ENCODE results near the gene EMP1.

EMP1 gene

GRCh38 chr12:13190275-13190674 lies 6.3 kb upstream of the EMP1 start:
- no peak for DNase-seq (ENCODE audit: extremely low read depth, low read depth)

DNA sequence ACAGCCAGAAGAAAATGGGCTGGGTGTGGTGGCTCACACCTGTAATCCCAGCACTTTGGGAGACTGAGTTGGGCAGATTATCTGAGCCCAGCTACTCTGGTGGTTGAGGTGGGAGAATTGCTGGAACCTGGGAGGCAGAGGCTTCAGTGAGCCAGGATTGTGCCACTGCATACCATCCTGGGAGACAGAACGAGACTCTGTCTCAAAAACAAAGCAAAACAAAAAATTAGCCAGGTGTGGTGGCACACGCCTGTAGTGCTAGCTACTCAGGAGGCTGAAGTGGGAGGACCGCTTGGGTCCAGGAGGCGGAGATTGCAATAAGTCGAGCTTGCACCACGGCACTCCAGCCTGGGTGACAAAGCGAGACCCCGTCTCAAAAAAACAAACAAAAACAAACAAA lies 3.8 kb upstream of the EMP1 start:
- TF ChIP-seq, protein P1, sequence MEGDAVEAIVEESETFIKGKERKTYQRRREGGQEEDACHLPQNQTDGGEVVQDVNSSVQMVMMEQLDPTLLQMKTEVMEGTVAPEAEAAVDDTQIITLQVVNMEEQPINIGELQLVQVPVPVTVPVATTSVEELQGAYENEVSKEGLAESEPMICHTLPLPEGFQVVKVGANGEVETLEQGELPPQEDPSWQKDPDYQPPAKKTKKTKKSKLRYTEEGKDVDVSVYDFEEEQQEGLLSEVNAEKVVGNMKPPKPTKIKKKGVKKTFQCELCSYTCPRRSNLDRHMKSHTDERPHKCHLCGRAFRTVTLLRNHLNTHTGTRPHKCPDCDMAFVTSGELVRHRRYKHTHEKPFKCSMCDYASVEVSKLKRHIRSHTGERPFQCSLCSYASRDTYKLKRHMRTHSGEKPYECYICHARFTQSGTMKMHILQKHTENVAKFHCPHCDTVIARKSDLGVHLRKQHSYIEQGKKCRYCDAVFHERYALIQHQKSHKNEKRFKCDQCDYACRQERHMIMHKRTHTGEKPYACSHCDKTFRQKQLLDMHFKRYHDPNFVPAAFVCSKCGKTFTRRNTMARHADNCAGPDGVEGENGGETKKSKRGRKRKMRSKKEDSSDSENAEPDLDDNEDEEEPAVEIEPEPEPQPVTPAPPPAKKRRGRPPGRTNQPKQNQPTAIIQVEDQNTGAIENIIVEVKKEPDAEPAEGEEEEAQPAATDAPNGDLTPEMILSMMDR (IDR thresholded peaks at IDR 0.05; ENCODE audit: low read depth, low read length) = no peak

More at GRCh38 chr12:13190275-13190674, 6.3 kb upstream of the EMP1 start:
- TF ChIP-seq, protein P1 (IDR thresholded peaks at IDR 0.05; ENCODE audit: low read depth, low read length) = no peak

DNA sequence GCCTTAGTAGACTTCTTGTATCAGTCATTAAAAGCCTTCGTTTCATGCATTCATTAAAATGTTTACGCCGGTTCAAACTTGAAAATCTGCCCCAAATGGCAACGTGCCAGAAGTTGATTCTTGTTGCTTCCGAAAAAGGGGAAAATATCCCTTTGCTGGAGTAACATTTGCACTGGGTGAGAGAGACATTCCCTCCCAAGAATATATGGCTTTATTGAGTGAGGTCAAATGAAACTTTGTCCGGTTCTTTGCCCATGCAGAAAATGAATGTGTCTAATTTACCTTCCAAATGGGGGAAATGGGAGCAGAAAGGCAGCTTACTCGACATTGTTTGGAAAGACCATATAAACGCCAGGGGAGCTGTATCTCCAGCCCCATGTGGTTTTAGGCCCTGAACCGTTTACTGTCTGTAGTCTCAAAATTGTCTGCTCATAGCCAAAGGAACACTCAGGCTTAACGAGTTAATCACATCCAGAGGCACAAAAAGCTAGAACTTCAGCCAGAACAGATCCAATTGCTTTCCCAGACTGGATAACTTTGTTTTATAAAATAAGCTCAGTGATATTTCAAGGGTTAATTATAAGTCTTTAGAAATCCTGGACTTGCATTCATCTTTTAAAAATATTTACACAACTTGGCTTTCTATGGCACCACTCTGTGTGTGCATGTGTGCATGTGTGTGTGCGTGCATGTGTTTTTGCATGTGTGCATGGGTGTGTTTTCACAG lies 2.9 kb upstream of the EMP1 start:
- TF ChIP-seq, protein P1 (IDR thresholded peaks at IDR 0.05; ENCODE audit: low read depth, low read length) = peak; percentile 16
- DNase-seq (ENCODE audit: extremely low read depth, low read depth) = no peak

More for the DNA sequence above, 3.8 kb upstream of the EMP1 start:
- no peak for DNase-seq (ENCODE audit: extremely low read depth, low read depth)

GRCh38 chr12:13194401-13195110 lies 2.0 kb upstream of the EMP1 start:
- TF ChIP-seq, protein P1 (IDR thresholded peaks at IDR 0.05; ENCODE audit: low read depth, low read length) = no peak
- DNase-seq (ENCODE audit: extremely low read depth, low read depth) = no peak

DNA sequence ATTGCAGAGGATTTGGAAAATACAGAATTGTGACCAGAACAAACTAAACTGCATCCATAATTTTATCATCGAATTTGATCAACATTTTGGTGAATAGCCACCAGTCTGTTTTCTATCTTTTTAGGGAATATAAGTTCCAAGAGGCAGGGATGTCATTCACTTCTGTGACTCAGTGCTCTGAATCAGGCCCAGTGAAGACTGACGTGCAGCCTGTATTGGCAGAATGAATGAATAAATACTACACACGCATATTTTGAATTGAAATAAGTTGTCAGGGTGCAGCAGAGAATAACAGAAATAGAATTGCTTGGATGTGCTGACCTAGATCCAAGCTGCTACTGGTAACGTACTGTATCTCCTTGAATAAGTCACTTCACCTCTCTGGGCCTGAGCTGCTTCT lies 1.3 kb upstream of the EMP1 start:
- no peak for DNase-seq (ENCODE audit: extremely low read depth, low read depth)

GRCh38 chr12:13195785-13196129 lies 769 bp upstream of the EMP1 start:
- TF ChIP-seq, protein P1 (IDR thresholded peaks at IDR 0.05; ENCODE audit: low read depth, low read length) = no peak
- DNase-seq (ENCODE audit: extremely low read depth, low read depth) = no peak

More for the DNA sequence above, 1.3 kb upstream of the EMP1 start:
- TF ChIP-seq, protein P1 (IDR thresholded peaks at IDR 0.05; ENCODE audit: low read depth, low read length) = no peak

DNA sequence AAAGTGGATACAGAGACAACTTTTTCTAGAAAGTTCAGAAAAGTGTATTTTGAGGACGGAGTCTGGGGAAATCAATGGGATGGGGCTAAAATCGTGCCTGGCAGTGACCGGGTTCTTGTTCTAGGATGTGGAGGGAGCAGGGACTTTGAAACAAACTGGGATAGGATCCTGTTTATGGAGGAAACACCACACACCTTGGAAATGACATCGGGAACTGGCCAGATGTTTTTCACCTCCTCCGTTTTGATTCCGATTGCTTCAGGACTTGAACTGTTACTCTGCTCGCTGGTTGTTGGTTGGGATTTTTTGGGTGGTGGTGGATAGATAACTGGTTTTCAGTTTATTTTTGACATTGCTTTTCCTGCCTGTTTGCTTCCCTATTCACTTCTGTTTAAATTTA lies 506 bp downstream of the EMP1 start:
- TF ChIP-seq, protein P1 (IDR thresholded peaks at IDR 0.05; ENCODE audit: low read depth, low read length) = no peak
- no peak for DNase-seq (ENCODE audit: extremely low read depth, low read depth)

Data from AG09319 (cell line).